ENCODE measurements around the gene TIMM13.

DNA sequence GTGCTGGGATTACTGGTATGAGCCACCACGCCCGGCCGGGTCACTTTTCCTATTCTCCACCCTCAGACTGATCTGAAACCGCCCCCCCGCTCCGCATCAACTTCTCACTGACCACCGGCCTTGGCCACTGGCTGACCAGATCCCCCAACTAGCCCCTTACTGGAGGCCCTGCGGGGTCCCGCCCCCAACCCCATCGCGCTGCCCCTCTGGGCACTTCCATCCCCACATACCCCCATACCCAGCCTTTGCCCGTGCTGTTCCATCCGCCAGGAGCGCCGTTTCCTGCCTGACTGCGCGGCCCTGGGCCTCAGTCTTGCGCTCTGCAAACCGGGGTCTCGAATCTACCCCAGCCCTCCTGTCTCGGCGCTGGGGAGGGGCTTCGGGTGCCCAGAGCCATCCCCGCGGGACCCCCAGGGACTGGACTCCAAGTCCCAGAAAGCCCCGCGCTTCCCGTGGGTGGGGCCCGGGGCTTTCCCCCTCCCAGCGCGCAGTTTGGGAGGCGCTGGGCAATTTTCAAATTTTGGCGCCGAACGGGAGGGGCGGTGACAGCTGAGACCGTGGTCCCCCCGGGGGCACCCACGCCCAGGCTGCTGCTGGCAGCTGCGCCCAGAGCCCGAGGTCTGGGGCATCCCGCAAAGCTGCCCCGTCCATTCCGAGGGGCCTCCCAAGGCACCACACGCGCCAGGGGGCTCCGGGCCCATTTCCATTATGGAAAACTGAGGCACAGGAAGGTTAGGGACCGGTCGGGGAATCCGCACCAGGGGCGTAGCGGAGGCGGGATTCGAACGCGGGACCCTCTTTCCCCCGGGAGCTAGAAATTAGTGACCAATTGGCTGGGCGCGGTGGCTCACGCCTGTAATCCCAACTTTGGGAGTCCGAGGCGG is 34.6 kb upstream of the TIMM13 start:
- TF ChIP-seq CTCF (IDR thresholded peaks at IDR 0.05; ENCODE audit: low read depth, low read length, poor library complexity, severe bottlenecking) (no peak), EZH2phosphoT487 (IDR thresholded peaks at IDR 0.05; ENCODE audit: borderline replicate concordance, low read length) (no peak)

Data from DOHH2 (cell line).